SIG-M5 treated with dmso at 0.1 percent for 504 hours (cell line): ENCODE data around the gene LRMDA.

ENCODE experiments used
- DNase-seq: peaks from one replicate; lab custom pipeline; 2025; ENCODE audit not compliant: unreplicated experiment; lab: John Stamatoyannopoulos, UW

LRMDA gene

DNA sequence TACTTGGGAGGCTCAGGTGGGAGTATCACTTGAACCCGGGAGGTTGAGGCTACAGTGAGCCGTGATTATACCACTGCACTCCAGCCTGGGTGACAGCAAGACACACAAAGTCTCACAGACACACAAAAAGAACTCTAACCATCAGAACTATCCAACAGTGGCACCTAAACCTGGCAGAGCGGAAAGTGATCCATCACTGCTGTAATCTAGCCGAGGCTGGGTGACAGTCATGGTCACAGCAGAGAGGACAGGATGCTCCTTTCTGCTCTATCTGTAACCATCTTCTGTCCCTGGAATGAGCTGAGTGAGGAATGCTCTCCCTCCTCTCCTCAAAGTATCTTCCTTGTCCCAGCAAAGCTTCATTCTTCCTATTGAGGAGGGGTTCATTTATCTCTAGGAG lies 656.6 kb downstream of the LRMDA start:
- DNase-seq, result no peak

GRCh38 chr10:76088980-76089379 lies 657.6 kb downstream of the LRMDA start:
- no peak for DNase-seq

GRCh38 chr10:76089556-76090180 lies 658.2 kb downstream of the LRMDA start:
- no peak for DNase-seq

- no peak for DNase-seq
Observed at GRCh38 chr10:76091926-76092325, 660.5 kb downstream of the LRMDA start.

GRCh38 chr10:76106611-76107010 lies 675.2 kb downstream of the LRMDA start:
- DNase-seq, result no peak

- no peak for DNase-seq
Observed at GRCh38 chr10:76108563-76109359, 677.3 kb downstream of the LRMDA start.

- DNase-seq, result no peak
Observed at GRCh38 chr10:76111404-76111803, 680.0 kb downstream of the LRMDA start.

GRCh38 chr10:76111986-76112825 lies 680.8 kb downstream of the LRMDA start:
- DNase-seq, result no peak

GRCh38 chr10:76112826-76113150 lies 681.4 kb downstream of the LRMDA start:
- DNase-seq, result no peak

GRCh38 chr10:76113952-76114351 lies 682.5 kb downstream of the LRMDA start:
- no peak for DNase-seq

DNA sequence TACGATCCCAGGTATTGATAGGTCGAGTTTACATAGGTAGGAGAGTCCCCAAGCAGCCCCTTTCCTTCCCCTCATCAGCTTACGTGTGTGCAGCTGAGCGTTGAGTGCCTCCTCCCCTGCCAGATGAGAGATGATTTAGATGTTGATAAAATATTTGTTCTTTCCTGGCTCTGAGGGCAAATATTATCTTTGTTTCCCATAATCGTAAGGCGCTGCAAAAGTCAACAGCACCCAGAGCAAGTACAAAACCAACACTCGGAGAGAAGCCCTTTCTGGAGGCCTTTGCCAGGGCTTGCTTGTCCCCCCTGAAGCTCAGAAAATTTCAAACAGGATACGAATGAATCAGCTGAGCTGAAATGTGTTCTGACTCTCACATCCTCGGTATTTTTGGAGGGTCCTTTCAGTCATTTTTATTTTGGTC lies 683.2 kb downstream of the LRMDA start:
- DNase-seq, result no peak

DNA sequence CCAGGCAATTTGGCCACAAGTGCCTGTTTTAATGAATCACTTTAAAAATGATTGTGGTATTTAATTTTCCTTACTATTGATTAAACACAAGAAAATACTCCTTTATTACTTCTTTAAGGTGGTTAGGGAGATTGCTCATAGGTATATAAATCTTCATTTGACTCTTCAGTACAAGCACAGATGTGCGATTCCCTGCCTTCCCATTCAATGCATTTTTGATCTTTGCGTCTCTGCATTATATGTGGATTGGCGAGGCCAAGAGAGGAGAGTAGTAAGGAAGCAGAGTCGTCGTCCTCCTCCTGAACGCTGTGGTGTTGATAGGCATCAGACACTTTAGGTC lies 683.7 kb downstream of the LRMDA start:
- no peak for DNase-seq

DNA sequence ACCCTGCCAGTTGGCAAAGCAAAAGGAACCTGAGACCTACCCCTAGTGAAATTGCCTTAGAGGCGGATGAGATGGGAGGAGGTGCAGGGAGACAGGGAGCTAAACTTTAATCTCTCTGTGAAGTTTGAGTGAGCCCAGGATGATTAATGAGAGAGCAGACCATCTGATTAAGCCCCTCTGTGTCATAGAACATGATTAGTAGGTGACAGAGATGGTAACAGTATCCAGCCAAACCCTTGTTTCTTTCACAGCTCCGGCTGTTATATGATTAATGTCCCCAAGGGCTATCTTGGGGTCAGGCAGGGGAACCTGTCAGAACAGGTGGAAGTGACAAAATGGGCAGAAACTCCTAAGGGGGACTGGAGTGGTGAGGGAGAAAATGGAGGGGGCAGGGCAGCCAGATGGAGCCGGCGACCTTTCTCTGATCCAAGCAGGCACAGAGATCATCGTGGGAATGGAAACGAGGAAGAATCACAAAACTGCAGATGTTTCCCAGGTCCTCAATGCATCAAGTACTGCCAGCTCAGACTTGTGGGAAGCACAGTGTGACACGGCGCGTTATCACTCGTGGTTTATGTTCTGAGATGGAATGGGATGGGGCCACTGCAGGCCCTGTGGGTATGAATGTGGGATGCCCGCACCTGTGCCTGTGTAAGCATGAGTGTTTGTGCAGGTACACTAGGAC lies 684.2 kb downstream of the LRMDA start:
- DNase-seq, result no peak

DNA sequence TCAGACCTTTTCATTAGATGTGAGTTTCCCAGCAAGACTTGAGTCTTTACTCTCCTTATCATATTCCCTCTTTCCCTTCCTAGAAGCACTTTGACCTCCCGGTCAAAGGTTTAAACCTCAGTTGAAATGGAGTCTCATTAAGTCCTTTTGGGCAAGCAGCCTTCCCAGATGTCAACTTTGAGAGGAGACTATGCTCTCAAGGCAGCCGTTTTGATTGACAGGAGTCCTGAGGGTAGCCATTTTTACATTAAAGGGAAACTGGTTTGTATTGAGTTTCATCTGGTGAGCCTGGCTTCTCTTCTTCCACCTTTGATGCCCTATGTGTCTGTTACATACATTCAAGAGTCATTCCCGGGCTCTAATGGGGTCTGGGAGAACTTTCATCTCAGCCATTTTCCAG lies 685.1 kb downstream of the LRMDA start:
- DNase-seq, result no peak

DNA sequence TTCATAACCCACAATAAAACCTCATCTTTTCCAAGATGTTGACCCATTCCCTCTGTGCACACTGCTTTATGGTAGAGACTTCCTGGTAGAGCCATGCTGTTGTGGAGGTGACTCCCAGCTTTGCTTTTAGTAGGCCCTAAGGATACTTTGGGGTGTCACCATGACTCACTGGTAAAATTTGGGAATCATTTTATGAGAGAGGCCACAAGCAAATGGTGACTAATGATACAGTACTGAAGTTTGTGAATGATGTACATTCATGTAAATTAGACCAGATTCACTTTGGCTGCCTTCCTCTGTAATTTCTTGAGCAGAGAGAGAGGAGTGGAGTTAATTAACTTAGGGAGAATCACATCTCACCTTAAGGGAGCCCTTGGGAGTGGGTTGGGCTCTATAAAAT lies 686.5 kb downstream of the LRMDA start:
- no peak for DNase-seq

- DNase-seq, result no peak
Observed at GRCh38 chr10:76119036-76119435, 687.6 kb downstream of the LRMDA start.

GRCh38 chr10:76119515-76119914 lies 688.1 kb downstream of the LRMDA start:
- DNase-seq, result no peak

DNA sequence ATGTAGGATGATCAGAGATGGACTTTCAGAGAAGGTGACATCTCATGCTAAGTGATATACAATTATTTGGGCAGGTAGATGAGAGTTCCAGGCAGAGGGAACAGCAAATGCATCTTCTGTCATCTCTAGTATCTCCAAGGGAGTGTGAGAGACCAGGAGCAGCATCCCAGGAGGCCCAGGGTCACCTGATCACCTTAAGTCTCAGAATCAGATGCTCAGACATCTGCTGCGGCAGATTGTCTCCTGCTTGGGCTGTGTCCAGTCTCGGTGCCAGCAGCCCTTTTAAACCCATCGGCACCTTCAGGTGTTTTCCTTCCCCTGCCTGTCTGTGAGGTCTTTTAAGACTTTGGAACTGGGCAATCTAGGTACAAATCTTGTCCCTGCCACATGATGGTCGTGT lies 690.6 kb downstream of the LRMDA start:
- DNase-seq, result no peak

DNA sequence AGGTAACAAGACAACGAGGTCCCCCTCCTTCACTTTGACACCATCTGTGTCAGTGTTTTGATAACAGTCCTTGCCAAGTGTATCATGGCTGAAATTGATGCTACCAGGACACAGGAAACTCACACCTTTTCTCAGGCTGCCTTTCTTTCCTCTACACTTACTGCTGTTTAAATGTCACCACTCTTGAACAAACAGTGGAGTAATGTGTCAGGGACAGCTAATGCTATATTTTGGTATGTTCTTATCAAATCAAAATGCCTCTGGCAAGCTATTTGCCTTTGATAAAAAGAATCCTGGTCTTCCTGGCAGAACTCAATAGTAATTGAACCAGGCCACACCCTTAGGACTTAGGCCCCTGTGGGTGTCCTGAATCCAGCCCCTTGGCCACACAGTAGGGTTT lies 692.9 kb downstream of the LRMDA start:
- DNase-seq, result no peak

- no peak for DNase-seq
Observed at GRCh38 chr10:76125900-76126299, 694.5 kb downstream of the LRMDA start.
